ENCODE measurements around the gene LMAN2L.

- TF ChIP-seq CTCF (IDR thresholded peaks at IDR 0.05; ENCODE audit: low read depth, low read length): no peak
- no peak for TF ChIP-seq POLR2A (IDR thresholded peaks at IDR 0.05; ENCODE audit: extremely low read depth, insufficient read length)
- TF ChIP-seq MYC (IDR thresholded peaks at IDR 0.05; ENCODE audit: low read depth, low read length): no peak
- no peak for TF ChIP-seq MAX (IDR thresholded peaks at IDR 0.05; ENCODE audit: low read depth, low read length)
Measured at GRCh38 chr2:96681540-96681939, 58.3 kb downstream of the LMAN2L start.
